ENCODE results near the gene TMEM41B. TPM values are rescaled to one million over a fixed set of nuclear protein-coding genes. Genes with fewer than 3 reads are reported as not detected.
A peak's percentile ranks its signal among the peaks of the same experiment; 100 is the strongest.
"Not testable (repeated sequence)": the region's sequence is repeated elsewhere in the genome, so short reads cannot be mapped to it uniquely, and the experiment has no call there.

TMEM41B gene
- total RNA-seq, 2 donors from 2014 or later = 35.4 to 38.1 TPM

- peaks cover 26% of the 10 kb centered on the region for H3K27me3 Mint-ChIP-seq (ENCODE audit: low read depth)
- peak; percentile 81 to 82 for ATAC-seq (replicated peaks in 1 of 2)
- peaks cover 44% of the 10 kb centered on the region for H3K4me1 Mint-ChIP-seq (ENCODE audit: low read depth)
- peak; percentile 60 to 62 for DNase-seq
- peak overlapping the region; percentile 95 to 96 for H3K4me3 Mint-ChIP-seq
- H3K27ac Mint-ChIP-seq = peak overlapping the region; percentile 86
- peaks cover 3 to 5% of the 10 kb centered on the region in 2 donors for H3K36me3 Mint-ChIP-seq (ENCODE audit: insufficient read depth in 2 of 2)
- H3K9me3 Mint-ChIP-seq = no peaks in the 10 kb centered on the region
These were observed 50.5 kb downstream of the TMEM41B start for GRCh38 chr11:9263840-9264315.

- not testable (repeated sequence) for H3K36me3 Mint-ChIP-seq (ENCODE audit: insufficient read depth in 2 of 2); ATAC-seq (replicated peaks in 1 of 2); H3K4me3 Mint-ChIP-seq; H3K9me3 Mint-ChIP-seq; H3K27me3 Mint-ChIP-seq (ENCODE audit: low read depth); DNase-seq
- Mint-ChIP-seq H3K4me1 (ENCODE audit: low read depth) (peaks cover 51% of the 10 kb centered on the region), H3K27ac (peak overlapping the region; percentile 16)
These were observed 53.6 kb downstream of the TMEM41B start for GRCh38 chr11:9260838-9261146.

- Mint-ChIP-seq H3K9me3 (peaks cover 0 to 2% of the 10 kb centered on the region in 2 donors), H3K4me1 (ENCODE audit: low read depth) (peaks cover 51% of the 10 kb centered on the region), H3K4me3 (peak overlapping the region in 1 of 2 donors; percentile 10), H3K27me3 (ENCODE audit: low read depth) (peaks cover 5% of the 10 kb centered on the region), H3K27ac (peak overlapping the region; percentile 16), H3K36me3 (ENCODE audit: insufficient read depth in 2 of 2) (peaks cover 5 to 8% of the 10 kb centered on the region in 2 donors)
- DNase-seq (no peak), ATAC-seq (replicated peaks in 1 of 2) (no peak)
These were observed 54.2 kb downstream of the TMEM41B start for GRCh38 chr11:9259981-9260837.

- not testable (repeated sequence) for DNase-seq; H3K4me3 Mint-ChIP-seq; ATAC-seq (replicated peaks in 1 of 2); H3K36me3 Mint-ChIP-seq (ENCODE audit: insufficient read depth in 2 of 2); H3K27me3 Mint-ChIP-seq (ENCODE audit: low read depth); H3K9me3 Mint-ChIP-seq; H3K27ac Mint-ChIP-seq
- peaks cover 42% of the 10 kb centered on the region for H3K4me1 Mint-ChIP-seq (ENCODE audit: low read depth)
These were observed 56.1 kb downstream of the TMEM41B start for GRCh38 chr11:9258279-9258678.

GRCh38 chr11:9254416-9254815 is 60.0 kb downstream of the TMEM41B start:
- Mint-ChIP-seq H3K4me1 (ENCODE audit: low read depth) (peaks cover 42% of the 10 kb centered on the region), H3K9me3 (peaks cover 0 to 2% of the 10 kb centered on the region in 2 donors), H3K4me3 (no peak overlapping the region), H3K27ac (no peak overlapping the region), H3K27me3 (ENCODE audit: low read depth) (no peaks in the 10 kb centered on the region), H3K36me3 (ENCODE audit: insufficient read depth in 2 of 2) (peaks cover 4 to 5% of the 10 kb centered on the region in 2 donors)
- DNase-seq (no peak), ATAC-seq (replicated peaks in 1 of 2) (no peak)

GRCh38 chr11:9253086-9253485 is 61.3 kb downstream of the TMEM41B start:
- DNase-seq = no peak
- Mint-ChIP-seq H3K4me1 (ENCODE audit: low read depth) (peaks cover 53% of the 10 kb centered on the region), H3K27ac (no peak overlapping the region), H3K9me3 (no peaks in the 10 kb centered on the region), H3K27me3 (ENCODE audit: low read depth) (no peaks in the 10 kb centered on the region), H3K4me3 (no peak overlapping the region), H3K36me3 (ENCODE audit: insufficient read depth in 2 of 2) (peaks cover 0 to 4% of the 10 kb centered on the region in 2 donors)
- ATAC-seq (replicated peaks in 1 of 2) = no peak

- DNase-seq = peak in 1 of 2 donors; percentile 8
- H3K27ac Mint-ChIP-seq = no peak overlapping the region
- H3K36me3 Mint-ChIP-seq (ENCODE audit: insufficient read depth in 2 of 2) = peaks cover 0 to 4% of the 10 kb centered on the region in 2 donors
- H3K27me3 Mint-ChIP-seq (ENCODE audit: low read depth) = no peaks in the 10 kb centered on the region
- H3K4me1 Mint-ChIP-seq (ENCODE audit: low read depth) = peaks cover 63% of the 10 kb centered on the region
- H3K9me3 Mint-ChIP-seq = no peaks in the 10 kb centered on the region
- peak overlapping the region; percentile 40 to 72 for H3K4me3 Mint-ChIP-seq
- peak; percentile 63 to 81 for ATAC-seq (replicated peaks in 1 of 2)
These were observed 63.1 kb downstream of the TMEM41B start for GRCh38 chr11:9251311-9251710.

GRCh38 chr11:9250139-9250582 is 64.2 kb downstream of the TMEM41B start:
- Mint-ChIP-seq H3K4me1 (ENCODE audit: low read depth) (peaks cover 69% of the 10 kb centered on the region), H3K9me3 (no peaks in the 10 kb centered on the region), H3K36me3 (ENCODE audit: insufficient read depth in 2 of 2) (peaks cover 0 to 4% of the 10 kb centered on the region in 2 donors), H3K27ac (peak overlapping the region; percentile 90), H3K4me3 (peak overlapping the region; percentile 51 to 86), H3K27me3 (ENCODE audit: low read depth) (no peaks in the 10 kb centered on the region)
- ATAC-seq (replicated peaks in 1 of 2) (peak; percentile 84 to 92), DNase-seq (peak; percentile 12 to 45)

- Mint-ChIP-seq H3K4me3 (no peak overlapping the region), H3K36me3 (ENCODE audit: insufficient read depth in 2 of 2) (peaks cover 0 to 2% of the 10 kb centered on the region in 2 donors)
These were observed 65.1 kb downstream of the TMEM41B start for GRCh38 chr11:9249252-9249651.

GRCh38 chr11:9247863-9248262 is 66.5 kb downstream of the TMEM41B start:
- ATAC-seq (replicated peaks in 1 of 2) (no peak), DNase-seq (no peak)
- H3K4me3 Mint-ChIP-seq = no peak overlapping the region
- H3K9me3 Mint-ChIP-seq = no peaks in the 10 kb centered on the region
- H3K27me3 Mint-ChIP-seq (ENCODE audit: low read depth) = no peaks in the 10 kb centered on the region
- no peak overlapping the region for H3K27ac Mint-ChIP-seq
- H3K36me3 Mint-ChIP-seq (ENCODE audit: insufficient read depth in 2 of 2) = peaks cover 0 to 2% of the 10 kb centered on the region in 2 donors
- peaks cover 72% of the 10 kb centered on the region for H3K4me1 Mint-ChIP-seq (ENCODE audit: low read depth)

More at GRCh38 chr11:9249252-9249651, 65.1 kb downstream of the TMEM41B start:
- H3K9me3 Mint-ChIP-seq = no peaks in the 10 kb centered on the region
- H3K27me3 Mint-ChIP-seq (ENCODE audit: low read depth) = no peaks in the 10 kb centered on the region
- ATAC-seq (replicated peaks in 1 of 2) (no peak), DNase-seq (no peak)
- H3K4me1 Mint-ChIP-seq (ENCODE audit: low read depth) = peaks cover 69% of the 10 kb centered on the region
- no peak overlapping the region for H3K27ac Mint-ChIP-seq

GRCh38 chr11:9236242-9236641 is 78.2 kb downstream of the TMEM41B start:
- not testable (repeated sequence) for H3K27ac Mint-ChIP-seq; H3K4me3 Mint-ChIP-seq; H3K27me3 Mint-ChIP-seq (ENCODE audit: low read depth); H3K36me3 Mint-ChIP-seq (ENCODE audit: insufficient read depth in 2 of 2); DNase-seq; ATAC-seq (replicated peaks in 1 of 2); H3K9me3 Mint-ChIP-seq
- peaks cover 39% of the 10 kb centered on the region for H3K4me1 Mint-ChIP-seq (ENCODE audit: low read depth)

GRCh38 chr11:9232482-9232881 is 81.9 kb downstream of the TMEM41B start:
- H3K27ac Mint-ChIP-seq = no peak overlapping the region
- H3K4me1 Mint-ChIP-seq (ENCODE audit: low read depth) = peaks cover 51% of the 10 kb centered on the region
- H3K36me3 Mint-ChIP-seq (ENCODE audit: insufficient read depth in 2 of 2) = peaks cover 0 to 5% of the 10 kb centered on the region in 2 donors
- no peaks in the 10 kb centered on the region for H3K9me3 Mint-ChIP-seq
- no peak overlapping the region for H3K4me3 Mint-ChIP-seq
- H3K27me3 Mint-ChIP-seq (ENCODE audit: low read depth) = no peaks in the 10 kb centered on the region
- DNase-seq (no peak), ATAC-seq (replicated peaks in 1 of 2) (no peak)

GRCh38 chr11:9231848-9232177 is 82.6 kb downstream of the TMEM41B start:
- DNase-seq (no peak), ATAC-seq (replicated peaks in 1 of 2) (peak; percentile 25 to 51)
- no peaks in the 10 kb centered on the region for H3K9me3 Mint-ChIP-seq
- H3K36me3 Mint-ChIP-seq (ENCODE audit: insufficient read depth in 2 of 2) = peaks cover 0 to 5% of the 10 kb centered on the region in 2 donors
- peak overlapping the region; percentile 83 to 88 for H3K4me3 Mint-ChIP-seq
- peak overlapping the region; percentile 82 for H3K27ac Mint-ChIP-seq
- H3K27me3 Mint-ChIP-seq (ENCODE audit: low read depth) = no peaks in the 10 kb centered on the region
- H3K4me1 Mint-ChIP-seq (ENCODE audit: low read depth) = peaks cover 51% of the 10 kb centered on the region
